ENCODE results near the gene PIGP. TPM values are rescaled to one million over a fixed set of nuclear protein-coding genes. Genes with fewer than 3 reads are reported as not detected.
"Not testable (repeated sequence)": the region's sequence is repeated elsewhere in the genome, so short reads cannot be mapped to it uniquely, and the experiment has no call there.

PIGP gene
- total RNA-seq, result 36.3 TPM
- long read RNA-seq, full-length matches to known transcripts, result 26 of 29 reads
- long read RNA-seq, partial matches to known transcripts, result 1 of 29 reads
- long read RNA-seq, other reads (novel, unspliced or antisense), result 2 of 29 reads

DNA sequence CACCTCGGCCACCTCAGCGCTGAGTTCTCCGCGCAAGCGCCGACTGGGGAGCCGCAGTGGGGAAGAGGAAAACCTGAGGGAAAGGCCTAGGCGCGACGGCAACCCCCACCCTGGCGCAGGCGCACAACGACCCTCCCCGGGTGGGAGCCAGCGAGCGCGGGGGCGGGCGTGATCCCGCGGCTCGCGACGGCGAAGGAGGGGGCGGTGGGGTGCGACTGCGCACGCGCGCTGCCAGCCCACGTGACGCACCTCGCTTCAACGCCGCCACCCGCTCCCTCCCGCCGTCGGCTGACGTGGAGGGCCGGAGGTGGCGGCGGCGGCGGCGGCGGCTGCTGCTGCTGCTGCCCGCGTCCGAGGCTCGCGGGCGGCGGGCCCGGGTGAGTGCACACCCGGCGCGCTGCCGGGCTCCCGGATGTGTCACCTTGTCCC lies at the start of gene PIGP, which contains the start of gene TTC3:
TSS of gene PIGP (minus strand) at position 84 of the 429 bp plus-strand sequence. CDS start 556 bp downstream, outside the sequence.
TSS of gene TTC3 (plus strand) at position 267 of the 429 bp plus-strand sequence. CDS start 14,004 bp downstream, outside the sequence.
- DNase-seq (ENCODE audit: low spot score), result peak; percentile 96
- intact Hi-C loops (cut with DNase I), result no loop called here

DNA sequence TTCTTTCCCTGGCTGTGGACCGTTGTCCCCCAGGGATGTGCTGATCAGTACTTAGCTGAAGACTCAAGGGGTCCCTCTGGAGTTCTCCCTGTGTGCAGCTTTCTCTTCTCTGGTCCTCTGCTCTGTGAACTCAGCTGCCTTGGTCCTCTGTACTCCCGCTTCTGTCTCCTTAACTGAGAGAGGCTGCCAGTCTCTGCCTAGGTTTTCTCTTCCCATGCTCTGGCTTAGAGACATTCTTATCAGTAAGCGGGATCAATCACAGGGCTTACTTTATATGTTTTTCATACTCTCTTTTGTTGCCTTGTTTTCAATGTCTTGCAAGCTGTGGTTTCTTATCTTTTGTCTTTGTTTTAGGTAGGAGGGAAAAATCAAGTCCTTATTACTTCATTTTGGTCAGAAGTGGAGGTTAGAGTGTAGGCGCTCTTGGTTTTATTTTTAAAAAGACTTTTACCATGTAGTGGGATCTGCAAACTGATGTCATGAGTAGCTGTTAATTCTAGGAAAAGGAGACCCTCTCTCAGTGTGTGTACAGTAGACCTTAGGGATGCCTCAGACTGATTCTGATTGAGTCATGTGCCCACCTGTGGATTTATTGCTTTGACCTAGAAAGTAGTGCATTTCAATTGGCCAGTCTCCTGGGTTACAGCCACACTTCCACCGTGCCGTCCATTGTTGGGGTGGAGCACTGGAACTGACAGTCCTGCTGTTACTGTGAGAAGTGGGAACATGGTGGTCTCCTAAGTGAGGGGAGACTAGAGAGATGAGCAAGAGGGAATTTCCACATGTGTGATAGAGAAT lies 46.7 kb upstream of the PIGP start:
- intact Hi-C loops (cut with DNase I), result no loop called here
- no peak for DNase-seq (ENCODE audit: low spot score)

DNA sequence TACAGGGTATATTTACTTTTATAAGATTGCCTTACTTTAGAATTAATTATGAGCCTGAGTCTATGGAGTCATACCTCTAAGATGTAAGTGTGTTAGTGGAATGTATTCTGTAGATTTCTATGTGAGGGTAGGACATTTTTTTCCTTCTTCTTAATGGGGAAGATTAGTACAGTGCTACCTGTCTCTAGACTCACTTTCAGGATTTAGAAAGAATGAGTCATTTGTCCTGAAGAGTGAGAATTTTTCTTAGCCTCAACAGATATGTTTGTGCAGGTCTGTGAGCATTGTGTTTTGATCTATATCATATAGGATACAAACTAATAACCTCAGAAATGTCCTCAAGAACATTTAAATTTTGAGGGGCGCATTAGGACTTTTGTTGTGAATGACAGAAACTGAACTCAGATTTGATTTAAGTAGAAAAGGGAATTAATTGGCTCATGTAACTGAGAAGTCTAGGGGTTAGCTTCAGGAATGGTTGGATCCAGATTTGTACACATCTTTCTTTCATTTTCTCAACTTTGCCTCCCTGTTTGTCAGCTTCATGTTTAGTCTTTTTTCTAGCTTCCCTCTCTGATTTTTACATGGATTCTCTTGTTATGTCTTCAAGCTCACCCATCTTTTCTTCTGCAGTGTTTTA lies 45.4 kb upstream of the PIGP start:
- intact Hi-C loops (cut with DNase I), result no loop called here
- DNase-seq (ENCODE audit: low spot score), result no peak

DNA sequence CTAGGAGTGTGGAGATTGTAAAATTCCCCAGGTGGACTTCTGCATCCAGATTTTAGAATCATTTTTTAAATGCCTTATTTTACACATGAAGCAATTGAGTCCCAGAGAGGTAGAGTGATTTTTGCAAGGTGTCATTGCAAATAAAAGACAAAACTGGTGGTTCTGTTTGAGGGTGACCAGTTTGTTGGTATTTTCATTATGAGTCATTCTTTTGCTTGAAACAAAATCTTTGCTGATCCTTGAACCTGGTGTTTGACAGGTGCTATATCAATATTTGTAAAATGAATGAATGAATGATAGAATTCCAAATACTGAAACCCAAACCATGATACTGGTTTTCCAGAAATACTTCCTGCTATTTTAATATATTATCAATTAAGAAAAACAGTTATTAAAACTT lies 44.3 kb upstream of the PIGP start:
- intact Hi-C loops (cut with DNase I), result no loop called here
- no peak for DNase-seq (ENCODE audit: low spot score)

DNA sequence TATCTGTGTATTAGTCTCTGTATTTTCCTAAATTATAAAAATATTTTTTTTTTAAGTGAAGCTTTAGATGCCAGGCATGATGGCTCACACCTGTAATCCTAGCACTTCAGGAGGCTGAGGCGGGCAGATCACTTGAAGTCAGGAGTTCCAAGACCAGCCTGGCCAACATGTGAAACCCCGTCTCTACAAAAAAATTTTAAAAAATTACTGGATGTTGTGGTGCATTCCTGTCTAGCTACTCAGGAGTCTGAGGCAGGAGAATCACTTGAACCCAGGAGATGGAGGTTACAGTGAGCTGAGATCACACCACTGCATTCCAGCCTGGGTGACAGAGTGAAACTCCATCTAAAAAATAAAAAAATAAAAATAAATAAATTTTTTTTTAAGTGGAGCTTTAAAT lies 43.6 kb upstream of the PIGP start:
- intact Hi-C loops (cut with DNase I), result not testable (repeated sequence)

DNA sequence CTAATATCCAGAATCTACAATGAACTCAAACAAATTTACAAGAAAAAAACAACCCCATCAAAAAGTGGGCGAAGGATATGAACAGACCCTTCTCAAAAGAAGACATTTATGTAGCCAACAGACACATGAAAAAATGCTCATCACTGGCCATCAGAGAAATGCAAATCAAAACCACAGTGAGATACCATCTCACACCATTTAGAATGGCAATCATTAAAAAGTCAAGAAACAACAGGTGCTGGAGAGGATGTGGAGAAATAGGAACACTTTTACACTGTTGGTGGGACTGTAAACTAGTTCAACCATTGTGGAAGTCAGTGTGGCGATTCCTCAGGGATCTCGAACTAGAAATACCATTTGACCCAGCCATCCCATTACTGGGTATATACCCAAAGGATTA lies 41.4 kb upstream of the PIGP start:
- intact Hi-C loops (cut with DNase I); DNase-seq (ENCODE audit: low spot score): not testable (repeated sequence)

More for the DNA sequence above, 43.6 kb upstream of the PIGP start:
- not testable (repeated sequence) for DNase-seq (ENCODE audit: low spot score)

DNA sequence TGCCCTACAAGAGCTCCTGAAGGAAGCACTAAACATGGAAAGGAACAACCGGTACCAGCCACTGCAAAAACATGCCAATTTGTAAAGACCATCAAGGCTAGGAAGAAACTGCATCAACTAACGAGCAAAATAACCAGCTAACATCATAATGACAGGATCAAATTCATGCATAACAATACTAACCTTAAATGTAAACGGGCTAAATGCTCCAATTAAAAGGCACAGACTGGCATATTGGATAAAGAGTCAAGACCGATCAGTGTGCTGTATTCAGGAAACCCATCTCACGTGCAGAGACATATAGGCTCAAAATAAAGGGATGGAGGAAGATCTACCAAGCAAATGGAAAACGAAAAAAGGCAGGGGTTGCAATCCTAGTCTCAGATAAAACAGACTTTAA lies 38.2 kb upstream of the PIGP start:
- intact Hi-C loops (cut with DNase I); DNase-seq (ENCODE audit: low spot score): not testable (repeated sequence)

DNA sequence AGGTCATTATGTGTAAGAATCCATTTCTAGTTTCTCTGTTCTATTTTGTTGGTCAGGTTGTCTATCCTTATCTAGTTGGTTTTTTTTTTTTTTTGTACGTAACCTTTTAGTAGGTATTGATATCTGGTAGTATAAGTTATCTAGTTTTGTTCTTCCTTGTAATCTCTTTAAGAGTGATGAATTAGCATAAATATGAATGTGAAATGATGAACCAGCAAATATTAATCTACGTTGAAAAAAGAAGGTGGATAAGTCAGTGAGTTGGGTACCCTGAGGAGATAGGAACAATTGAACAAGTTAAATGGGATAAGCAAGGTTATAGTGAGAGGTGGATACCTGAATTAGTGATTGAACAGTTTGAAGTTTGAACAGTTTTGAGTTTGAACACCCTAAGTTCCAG lies 34.1 kb upstream of the PIGP start:
- intact Hi-C loops (cut with DNase I), result no loop called here
- DNase-seq (ENCODE audit: low spot score), result no peak

DNA sequence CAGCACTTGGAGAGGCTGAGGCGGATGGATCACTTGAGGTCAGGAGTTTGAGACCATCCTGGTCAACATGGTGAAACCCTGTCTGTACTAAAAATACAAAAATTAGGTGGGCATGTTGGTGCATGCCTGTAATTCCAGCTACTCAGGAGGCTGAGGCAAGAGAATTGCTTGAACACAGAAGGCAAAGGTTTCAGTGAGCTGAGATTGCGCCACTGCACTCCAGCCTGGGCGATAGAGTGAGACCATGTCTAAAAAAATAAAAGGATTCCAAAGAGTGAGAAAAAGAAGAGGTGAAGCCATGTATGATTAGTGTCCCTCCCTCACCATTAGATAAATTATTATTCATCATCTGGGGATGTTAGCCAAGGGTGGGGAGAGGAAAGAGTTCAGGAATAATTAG lies 29.9 kb upstream of the PIGP start:
- intact Hi-C loops (cut with DNase I); DNase-seq (ENCODE audit: low spot score): not testable (repeated sequence)

DNA sequence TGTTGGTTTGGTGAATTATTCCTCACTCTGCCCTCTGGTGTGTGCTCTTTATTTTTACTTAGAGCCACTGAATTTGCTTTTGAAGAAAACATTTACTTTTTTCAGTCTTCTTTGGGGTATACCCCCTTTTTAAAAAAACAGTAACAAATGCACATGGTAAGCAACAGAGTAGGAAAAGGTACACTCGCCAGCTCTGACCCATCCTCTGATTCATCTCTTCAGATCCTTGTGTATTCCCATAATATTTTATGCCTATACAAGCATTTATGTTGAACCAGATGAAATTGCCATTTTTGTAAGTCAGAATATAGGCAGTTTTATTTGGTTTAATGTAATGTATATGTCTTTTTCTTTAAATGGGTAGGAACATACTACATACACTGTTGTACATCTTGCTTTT lies 28.5 kb upstream of the PIGP start:
- DNase-seq (ENCODE audit: low spot score), result no peak
- intact Hi-C loops (cut with DNase I), result no loop called here

DNA sequence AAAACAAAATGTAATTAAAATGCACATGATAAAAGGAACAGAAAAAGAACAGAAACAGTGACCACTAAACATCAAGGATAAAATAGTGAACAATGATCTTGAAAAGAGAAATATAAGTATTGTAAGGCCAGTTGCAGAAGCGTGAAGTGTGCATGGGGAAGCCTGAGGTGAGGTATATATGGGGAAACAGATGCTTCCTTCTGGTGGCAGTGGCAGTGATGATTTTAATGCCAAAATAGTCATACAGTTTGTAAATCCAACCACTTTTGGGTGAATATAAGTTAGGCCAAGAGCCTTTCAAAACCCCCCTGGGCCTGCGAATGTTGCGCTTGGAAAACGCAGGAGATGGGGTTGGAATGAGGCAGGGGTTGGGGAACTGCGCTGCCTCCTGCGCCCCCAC lies 27.4 kb upstream of the PIGP start:
- no peak for DNase-seq (ENCODE audit: low spot score)
- intact Hi-C loops (cut with DNase I), result no loop called here

DNA sequence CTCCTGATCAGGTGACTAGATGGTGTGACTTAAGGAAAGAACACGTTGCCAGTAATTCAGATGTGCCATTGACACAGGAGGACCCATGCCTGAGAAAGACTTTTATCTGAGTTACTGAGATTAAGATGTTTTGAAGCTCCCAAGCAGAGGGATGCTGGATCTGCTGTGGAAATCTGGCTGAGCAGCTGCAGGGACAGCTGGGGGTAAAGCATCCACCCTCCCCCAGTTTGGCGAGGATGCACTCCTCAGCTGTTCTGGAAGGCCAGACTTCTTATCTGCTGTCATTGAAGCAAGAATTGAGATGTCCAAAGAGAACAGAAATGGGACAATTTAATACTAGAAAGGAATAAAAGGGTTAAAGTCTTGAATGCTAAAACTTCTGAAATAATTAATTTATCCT lies 25.9 kb upstream of the PIGP start:
- intact Hi-C loops (cut with DNase I), result no loop called here
- no peak for DNase-seq (ENCODE audit: low spot score)

DNA sequence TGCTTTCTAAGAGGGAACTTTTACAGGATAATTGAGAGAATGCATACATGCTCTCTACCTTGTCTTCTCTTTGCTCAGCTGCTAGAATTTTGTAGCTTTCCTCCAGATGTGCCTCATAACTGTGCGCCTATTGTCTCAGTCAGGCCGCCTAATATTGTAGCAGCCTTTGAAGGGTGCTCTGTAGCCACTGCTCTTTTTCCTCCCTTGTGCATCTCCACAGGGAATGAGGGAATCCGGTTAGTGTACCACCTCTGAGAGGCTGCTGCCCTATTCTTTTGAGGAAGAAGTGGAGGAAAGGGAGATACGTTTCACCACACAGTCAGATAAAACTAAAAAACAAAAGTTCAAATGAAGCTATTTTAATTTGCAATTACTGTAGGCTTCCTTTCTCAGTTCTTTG lies 22.9 kb upstream of the PIGP start:
- intact Hi-C loops (cut with DNase I), result no loop called here
- DNase-seq (ENCODE audit: low spot score), result no peak

DNA sequence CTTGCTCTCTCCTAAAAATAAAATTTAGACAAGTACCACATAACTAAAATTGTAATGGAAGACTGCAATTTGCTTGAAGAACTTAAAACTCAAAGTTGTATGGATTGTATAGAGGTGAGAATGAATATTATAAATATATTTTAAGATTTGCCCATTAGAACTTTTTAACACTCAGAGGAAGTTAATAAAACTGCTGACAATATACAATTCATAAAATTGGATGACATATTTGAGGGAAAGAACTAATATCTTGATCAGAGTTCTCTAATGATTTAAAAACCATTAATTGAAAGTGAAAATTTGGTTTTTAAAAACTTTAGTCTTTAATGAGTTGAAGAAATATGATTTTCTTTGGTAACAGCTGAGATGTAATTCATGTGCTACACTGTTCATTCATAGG lies 21.1 kb upstream of the PIGP start:
- DNase-seq (ENCODE audit: low spot score), result no peak
- intact Hi-C loops (cut with DNase I), result no loop called here

DNA sequence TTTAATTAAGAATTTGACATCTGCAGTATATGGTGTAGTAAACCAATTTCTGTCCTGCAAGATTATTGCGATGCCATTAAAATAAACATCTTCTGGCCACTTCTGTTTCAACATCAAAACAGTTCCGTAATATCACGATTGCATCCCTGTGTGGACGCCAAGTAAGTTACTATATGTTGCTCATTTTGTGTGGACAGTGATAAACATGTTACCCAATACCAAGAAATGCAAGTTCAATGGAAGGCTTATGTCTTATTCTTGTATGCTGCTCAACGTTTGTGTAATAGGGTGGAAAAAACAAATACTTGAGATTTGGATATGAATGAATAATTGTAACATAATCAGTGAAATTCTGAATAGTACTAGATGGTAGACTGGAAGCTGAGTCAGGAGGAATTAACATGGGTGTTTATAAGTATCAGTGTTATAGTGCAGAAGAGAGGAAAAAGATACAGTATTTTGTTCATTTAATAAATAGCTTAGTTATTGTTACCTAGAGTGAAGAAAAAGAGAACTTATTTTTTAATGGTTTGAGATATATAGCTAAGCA lies 15.4 kb upstream of the PIGP start:
- intact Hi-C loops (cut with DNase I), result no loop called here
- DNase-seq (ENCODE audit: low spot score), result no peak

DNA sequence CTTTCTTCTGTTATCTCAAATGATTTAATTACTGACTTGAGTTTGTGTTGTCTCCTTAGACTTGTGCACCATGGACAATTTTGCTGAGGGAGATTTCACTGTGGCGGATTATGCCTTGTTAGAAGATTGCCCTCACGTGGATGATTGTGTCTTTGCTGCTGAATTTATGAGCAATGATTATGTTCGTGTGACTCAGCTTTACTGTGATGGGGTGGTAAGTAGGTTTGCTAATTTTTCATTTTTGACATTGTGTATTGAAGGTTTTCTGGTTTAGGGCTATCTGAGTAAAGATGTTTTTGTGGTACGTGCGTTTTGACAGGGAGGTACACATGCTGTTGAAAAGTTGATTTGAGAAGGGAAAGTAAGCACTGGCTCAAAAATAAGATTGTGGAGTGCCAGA lies 14.3 kb upstream of the PIGP start:
- intact Hi-C loops (cut with DNase I), result no loop called here

DNA sequence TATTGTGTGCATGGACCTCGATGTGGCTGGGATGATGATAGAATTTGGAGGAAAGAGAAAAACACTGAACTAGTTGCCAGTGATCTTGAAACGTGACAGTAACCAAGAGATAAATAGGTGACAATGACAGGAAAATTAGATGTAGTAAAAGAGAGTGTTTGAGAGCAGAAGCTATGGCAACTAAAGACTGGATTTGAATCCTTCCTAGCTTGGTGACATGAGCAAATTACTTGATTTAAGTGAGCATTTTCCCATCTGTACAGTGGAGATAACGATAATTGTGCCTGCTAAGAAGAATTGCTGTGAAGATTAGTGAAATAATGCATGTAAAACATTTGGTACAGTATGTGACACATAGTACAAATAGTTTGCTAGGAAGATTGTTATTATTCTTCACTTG lies 12.9 kb upstream of the PIGP start:
- no peak for DNase-seq (ENCODE audit: low spot score)
- intact Hi-C loops (cut with DNase I), result no loop called here

More for the DNA sequence above, 14.3 kb upstream of the PIGP start:
- DNase-seq (ENCODE audit: low spot score), result no peak

DNA sequence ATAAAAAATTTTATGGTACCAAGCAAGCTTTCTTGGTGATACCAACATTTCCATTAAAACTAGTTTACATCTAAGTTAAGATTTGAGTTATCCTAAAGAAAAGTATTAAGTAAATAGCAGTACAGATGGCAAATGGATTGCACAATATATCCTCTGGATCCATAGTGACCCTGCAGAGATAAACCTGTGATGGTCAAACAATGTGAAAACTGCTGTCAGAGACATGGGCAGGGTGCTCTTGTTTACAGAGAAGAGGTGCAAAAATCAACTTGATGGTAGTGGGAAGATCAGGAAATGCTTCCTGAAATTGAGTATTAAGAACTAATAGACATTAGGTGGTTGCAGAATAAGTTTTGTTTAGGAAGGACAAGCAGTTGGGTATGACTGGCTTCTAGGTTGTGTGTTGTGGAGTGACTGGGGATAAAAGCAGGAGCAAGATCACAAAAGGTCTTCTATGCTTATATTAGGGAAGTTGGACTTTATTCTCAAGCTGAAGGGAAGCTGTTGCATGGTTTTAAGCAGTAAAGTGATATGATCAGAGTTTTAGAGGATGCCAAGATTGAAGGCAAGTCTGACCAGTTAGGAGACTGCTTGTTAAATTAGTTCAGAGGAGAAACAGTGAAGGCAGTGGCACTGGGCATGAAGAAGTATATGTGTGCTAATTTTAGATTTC lies 10.1 kb upstream of the PIGP start:
- intact Hi-C loops (cut with DNase I), result no loop called here
- no peak for DNase-seq (ENCODE audit: low spot score)

DNA sequence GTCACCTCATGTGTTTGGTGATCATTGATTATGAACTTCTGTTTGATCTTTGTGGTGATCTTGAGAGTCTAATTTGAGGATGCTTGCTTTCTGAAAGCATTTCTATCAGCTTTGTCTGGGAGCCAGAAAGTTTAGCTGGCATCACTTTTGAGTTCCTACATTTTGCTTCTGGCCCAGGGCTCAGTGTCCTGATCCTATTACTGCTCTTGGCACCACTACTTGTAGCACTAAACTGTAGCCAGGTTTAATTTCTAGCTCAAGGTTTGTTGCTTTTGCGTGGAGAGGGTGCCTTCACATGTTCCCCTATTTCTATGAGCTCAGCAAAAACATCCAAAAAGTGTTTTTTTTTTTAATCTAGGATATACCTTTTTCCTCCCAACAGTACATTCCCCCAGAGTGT lies 9.5 kb upstream of the PIGP start:
- intact Hi-C loops (cut with DNase I), result no loop called here
- DNase-seq (ENCODE audit: low spot score), result no peak

DNA sequence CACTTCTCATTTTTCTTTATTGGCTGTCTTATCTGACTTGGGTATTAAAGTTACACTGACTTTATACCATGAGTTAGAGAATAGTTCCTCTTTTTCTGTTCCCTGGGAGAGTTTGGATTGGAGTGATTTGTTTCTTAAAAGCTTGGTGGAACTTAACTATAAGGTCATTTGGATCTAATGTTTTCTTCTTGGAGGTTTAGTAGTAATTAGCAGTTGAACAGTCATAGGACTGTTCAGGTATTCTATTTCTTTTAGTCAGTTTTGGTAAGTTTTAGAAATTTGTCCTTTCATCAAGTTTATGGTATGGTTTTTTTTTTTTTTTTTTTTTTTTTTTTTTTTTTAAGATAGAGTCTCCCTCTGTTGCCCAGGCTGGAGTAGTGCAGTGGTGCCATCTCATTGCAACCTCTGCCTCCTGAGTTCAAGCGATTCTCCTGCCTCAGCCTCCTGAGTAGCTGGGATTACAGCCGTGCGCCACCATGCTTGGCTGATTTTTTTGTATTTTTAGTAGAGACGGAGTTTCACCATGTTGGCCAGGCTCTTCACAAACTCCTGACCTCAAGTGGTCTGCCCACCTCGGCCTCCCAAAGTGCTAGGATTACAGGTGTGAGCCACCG lies 6.4 kb upstream of the PIGP start:
- no peak for DNase-seq (ENCODE audit: low spot score)
- intact Hi-C loops (cut with DNase I), result no loop called here

Data from cardiac septum (tissue), 1 donor.